ENCODE data around the gene TMEM242.

- no peak for TF ChIP-seq CTCF (IDR thresholded peaks at IDR 0.05)
- TF ChIP-seq EZH2 (IDR thresholded peaks at IDR 0.05; ENCODE audit: borderline replicate concordance, insufficient read depth, low read depth, low read length, poor library complexity, severe bottlenecking), result no peak
Measured at GRCh38 chr6:157246048-157246630, 77.2 kb downstream of the TMEM242 start.
